GM19025 (cell line): ENCODE results near the gene MRPL16.
"Not testable (repeated sequence)": the region's sequence is repeated elsewhere in the genome, so short reads cannot be mapped to it uniquely, and the experiment has no call there.

Source experiments
- ATAC-seq: cut with Tn5 transposase; IDR thresholded peaks from one replicate; pipeline ENCODE4 v1.9.1; 2021; ENCODE audit warnings: mild to moderate bottlenecking, low read depth, moderate library complexity; ENCODE audit not compliant: unreplicated experiment

The MRPL16 gene

DNA sequence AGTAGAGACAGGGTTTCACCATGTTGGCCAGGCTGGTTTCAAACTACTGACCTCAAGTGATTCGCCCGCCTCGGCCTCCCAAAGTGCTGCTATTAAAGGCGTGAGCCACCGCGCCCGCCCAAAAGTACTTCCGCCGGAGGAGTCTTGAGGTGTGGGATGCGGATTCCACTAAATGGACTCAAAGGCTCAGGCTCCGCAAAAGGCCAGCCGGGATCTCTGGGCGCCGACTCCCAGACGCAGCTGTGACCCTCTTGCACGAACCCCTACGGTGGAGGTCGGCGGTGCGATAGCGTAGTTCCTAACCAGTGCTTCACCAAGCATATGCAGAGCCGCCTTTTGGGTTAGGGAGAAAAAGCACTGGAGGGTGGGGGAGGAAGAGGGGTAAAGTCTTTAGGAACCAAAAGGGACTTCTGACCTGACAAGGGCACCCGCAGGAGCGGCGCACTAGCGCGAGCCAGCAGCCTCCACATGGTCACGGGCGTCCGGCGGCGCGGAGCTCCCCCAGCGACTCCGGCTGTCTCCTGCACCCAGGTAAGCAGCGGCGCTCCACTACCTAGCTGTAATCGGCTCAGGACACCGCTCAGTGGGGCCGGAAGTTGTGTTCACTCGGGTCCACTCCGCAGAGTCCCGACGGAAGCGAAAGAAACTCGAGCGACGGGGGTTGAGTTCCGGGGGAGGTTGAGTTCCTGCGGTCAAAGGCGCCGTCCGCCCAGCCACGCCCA is at the start of gene MRPL16:
MRPL16 (minus strand) TSS at position 590 of the 722 bp plus-strand sequence; CDS start at position 470, 120 bp downstream.
- ATAC-seq = peak; percentile 96

DNA sequence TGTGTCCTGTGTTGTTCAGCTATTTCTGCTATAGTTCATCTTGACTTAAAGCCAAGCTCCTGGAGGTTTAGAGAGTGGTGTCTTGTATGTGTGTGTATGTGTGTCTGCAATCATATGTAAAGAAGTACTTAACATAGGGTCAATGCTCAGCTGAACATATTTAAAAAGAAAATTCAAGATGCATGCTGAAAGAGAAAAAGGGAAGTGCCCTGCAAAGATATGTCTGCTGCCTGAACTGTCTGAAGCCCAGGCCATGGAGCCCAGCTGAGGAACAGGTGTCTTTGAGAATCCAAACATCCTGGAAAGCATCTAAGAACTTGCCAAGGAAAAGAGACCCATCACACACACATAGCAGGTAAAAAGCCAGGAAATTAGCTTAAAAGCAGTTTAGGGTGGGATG is 49.1 kb upstream of the MRPL16 start:
- no peak for ATAC-seq

DNA sequence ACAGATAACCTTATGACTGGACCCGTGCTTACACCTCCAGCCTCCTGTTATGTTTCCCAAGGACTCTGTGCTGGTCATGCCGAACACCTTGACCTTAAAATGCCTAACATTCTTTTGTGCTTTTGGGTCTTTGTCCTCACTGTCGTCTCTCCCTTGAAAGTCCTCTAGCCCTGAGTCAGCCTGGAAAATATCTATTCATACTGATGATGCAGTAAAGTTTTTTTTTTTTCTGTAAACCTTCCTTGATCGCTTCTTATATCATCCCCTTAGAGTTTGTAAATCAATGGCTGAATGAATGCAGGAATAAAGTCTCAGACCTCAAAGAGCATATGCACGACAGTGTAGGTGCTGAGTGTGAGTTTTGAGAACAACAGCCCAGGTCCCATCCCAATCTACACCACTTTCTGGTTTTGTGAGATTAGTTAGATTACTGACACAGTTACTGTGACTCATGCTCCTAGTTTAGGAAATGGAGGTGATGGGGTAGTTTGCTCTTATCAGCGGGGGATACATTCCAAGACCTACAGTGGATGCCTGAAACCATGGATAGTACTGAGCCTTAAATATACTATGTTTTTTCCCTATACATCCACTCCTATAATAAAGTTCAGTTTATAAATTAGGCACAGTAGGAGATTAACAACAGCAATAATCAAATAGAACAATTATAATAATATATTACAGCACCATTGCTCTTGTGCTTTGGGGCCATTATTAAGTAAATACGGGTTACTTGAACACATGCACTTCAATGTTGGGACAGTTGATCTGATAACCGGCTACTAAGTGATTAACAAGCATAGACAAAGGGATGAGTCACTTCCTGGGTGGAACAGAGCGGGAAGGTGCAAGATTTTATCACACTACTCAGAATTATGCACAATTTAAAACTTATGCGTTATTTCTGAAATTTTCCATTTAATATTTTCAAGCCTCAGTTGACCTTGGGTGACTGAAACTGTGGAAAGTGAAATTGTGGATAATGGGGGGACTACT is 47.2 kb upstream of the MRPL16 start:
- no peak for ATAC-seq

DNA sequence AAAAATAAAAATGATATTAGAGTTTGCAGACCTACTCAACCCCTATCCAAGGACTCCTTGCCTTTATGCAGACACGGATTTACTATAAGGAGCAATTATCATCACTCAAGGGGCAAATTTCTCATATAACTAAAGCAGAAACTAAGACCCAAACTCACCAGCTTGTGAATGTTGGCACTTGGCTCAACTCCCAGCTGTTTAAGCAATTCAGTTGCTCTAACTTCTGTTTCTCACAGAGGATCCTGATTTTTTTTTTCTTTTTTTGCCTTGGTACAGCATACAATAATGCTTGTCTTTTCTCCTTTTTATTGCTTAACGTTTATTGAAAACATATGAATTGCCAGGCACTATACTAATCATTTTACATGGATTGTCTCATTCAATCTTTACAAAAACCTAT is 44.3 kb upstream of the MRPL16 start:
- no peak for ATAC-seq

DNA sequence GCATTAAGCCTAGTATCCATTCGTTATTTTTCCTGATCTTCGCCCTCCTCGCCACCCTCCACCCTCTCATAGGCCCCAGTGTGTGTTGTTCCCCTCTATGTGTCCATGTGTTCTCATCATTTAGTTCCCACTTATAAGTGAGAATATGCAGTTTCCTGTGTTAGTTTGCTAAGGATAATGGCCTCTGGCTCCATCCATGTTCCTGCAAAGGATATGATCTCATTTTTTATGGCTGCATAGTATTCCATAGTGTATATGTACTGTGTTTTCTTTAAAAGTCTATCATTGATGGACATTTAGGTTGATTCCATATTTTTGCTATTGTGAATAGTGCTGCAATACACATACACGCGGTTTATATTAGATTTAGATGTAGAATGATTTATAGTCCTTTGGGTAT is 40.8 kb upstream of the MRPL16 start:
- not testable (repeated sequence) for ATAC-seq

DNA sequence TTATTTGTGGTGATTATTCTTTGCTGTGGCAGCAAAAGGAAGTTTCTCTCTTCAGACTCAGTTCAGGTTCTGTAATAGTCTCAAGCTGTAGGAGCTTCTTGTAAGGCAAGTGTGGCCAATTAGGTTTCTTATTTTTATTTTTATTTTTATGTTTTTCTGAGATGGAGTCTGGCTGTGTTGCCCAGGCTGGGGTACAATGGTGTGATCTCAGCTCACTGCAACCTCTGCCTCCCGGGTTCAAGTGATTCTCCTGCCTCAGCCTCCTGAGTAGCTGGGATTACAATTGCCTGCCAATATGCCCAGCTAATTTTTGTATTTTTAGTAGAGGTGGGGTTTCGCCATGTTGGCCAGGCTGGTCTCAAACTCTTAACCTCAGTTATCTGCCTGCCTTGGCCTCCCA is 39.0 kb upstream of the MRPL16 start:
- ATAC-seq = not testable (repeated sequence)

DNA sequence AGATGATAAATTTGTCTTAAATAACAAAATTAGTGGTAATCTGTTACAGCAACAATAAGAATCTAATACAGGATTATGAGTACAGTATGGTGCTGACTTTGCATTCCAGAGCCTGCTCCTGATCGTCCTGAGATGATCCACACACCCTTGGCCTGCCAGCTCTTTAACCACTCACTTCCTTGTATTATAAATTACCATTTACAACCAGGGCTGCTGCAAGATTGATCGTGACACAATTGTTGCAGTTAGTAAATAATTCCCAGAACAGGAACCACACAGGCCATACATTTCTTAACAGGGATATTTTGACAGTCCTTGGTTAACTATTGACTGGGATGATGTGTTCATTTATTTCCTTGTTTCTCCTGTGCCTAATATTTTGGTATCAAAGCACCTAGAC is 38.6 kb upstream of the MRPL16 start:
- ATAC-seq = no peak

DNA sequence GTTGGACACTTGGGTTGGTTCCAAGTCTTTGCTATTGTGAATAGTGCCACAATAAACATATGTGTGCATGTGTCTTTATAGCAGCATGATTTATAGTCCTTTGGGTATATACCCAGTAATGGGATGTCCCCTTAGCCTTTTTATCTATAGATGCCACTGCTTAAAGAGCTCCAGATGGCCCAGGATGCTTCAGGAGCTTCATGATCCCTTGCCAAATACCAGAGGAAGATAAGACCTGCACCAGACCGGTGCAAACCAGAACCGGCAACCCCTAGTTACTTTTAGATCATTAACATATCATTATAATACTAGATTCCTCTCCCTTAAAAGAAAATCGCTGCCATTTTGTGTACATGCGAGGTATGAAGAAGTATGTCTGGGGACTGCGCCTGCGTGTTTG is 37.9 kb upstream of the MRPL16 start:
- ATAC-seq = not testable (repeated sequence)

DNA sequence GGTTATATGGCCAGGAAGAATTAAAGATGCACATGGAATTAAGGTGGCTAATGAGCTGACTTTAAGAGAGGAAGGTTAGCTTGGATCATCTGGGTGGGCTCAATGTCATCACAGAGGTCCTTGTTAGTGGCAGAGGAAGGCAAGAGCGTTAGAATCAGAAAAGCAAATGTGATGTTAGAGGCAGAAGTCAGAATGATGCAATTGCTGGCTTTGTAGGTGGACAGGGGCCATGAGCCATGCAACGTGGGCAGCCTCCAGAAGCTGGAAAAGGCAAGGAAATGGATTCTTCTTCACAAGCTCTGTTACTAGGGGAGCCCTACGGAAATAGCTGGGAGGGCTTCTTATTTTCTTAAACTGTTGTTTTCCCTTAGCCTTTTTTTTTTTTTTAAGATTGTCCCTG is 37.0 kb upstream of the MRPL16 start:
- ATAC-seq = no peak

DNA sequence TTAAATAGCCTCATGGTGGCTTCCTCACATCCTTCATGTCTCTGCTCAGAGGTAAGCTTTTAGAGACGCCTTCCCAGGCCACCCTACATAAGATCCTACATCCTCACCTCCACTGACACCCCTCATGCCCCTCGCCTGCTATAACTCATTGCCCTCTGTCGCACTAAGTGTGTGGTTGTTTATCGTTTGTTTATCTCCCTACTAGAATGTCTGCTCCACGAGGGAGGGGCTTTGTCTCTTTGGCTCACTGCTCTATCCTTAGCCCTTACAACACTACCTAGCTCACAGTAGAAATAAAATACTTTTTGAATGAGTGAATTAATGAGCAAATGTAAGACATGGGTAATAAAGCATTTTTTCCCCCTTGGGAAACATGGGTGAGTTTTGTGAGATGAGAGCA is 36.0 kb upstream of the MRPL16 start:
- ATAC-seq = no peak

DNA sequence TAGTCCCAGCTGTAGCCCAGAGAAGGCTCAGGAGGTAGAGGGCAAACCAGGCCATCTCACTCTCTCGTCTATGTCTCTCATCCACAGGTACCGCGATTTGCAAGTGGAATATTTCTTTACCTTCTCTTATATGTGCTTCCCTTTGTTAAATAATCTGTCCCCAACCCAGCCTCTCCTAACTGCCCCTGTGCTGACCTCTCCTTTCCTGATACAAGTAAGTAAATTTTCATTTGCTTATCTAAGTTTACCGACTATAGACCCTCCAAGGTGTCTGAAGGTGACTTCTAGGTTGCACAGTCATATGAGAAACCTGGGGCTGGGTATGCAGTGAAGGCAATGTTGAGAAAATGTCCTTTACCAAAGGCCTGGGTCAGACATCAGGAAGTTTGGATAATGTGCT is 34.8 kb upstream of the MRPL16 start, which contains the start of gene CBLIF:
CBLIF (minus strand) TSS at position 101 of the 400 bp plus-strand sequence; CDS start at position 55, 46 bp downstream.
- no peak for ATAC-seq

DNA sequence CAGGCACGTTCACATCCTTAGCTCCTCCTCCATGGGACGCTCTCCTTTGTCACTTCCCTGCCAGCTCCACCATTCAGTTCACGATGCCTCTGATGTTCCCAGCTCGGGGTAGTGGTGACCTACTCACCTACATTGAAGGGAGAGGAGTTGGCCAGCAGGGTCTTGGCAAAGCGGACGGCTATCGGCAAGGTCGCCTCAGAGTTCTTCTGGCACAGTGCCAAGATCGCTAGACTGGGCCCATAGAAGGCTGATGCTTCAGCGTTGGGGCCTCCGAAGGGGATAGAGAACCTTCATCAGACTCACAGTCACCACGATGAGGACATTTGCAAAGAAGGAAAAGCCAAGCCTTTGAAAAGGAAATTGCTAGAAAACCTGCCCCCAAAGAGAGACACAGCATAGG is 31.7 kb upstream of the MRPL16 start:
- ATAC-seq = no peak

DNA sequence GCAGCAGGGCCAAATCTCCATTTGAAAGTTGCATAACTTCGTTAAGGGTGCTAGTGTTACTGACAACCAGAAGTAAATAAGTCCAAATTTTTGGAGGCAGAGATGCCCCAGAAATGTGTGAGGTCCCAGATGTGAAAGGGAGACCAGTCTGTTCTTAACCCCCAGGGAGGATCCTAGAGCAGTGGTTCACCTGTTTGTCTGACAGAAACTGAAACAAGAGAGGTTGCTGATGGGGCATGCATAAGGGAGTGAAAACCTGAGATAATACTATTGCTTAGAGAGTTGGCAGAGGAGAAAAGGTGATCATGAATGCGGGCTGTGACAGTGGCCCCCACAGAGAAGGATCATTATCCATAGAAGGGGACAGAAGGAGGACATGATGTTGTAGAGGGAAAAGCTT is 30.9 kb upstream of the MRPL16 start:
- peak; percentile 46 for ATAC-seq

DNA sequence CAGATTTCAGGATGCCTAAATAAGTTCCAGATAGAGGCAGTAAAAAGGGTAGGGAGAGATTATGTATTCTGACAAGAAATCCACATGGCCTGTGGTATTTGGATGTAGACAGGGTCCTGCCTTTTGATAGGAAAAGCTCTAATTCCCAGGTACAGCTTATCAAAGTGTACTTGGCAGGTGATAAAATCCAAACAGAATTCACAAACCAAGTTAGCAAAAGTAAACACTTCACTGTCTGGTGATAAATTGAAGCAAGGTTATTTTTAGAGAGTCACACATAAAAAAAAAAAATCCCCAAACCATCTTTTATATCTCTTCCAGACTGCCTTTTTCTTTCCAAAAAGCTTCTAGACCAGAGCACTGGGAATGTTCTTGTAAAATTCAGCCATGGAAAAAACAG is 29.0 kb upstream of the MRPL16 start:
- no peak for ATAC-seq

DNA sequence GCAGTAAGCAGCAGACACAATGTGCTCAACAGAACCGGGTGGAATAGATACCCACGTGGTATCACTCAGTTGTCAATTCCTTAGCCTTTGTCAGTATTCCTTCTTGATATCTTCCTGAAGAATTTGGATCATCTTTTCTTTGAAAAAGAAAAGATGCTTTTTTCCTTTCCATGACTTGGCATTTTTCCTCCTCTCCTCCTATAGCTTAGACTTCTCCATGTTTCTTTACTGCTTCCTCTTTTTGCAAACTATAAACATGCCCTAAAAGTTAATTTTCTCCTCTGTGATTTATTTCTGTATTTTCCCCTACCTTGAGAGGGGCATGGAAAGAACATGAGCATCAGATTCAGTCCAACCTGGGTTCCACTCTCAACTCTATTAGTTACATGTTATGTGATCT is 23.0 kb upstream of the MRPL16 start:
- no peak for ATAC-seq

DNA sequence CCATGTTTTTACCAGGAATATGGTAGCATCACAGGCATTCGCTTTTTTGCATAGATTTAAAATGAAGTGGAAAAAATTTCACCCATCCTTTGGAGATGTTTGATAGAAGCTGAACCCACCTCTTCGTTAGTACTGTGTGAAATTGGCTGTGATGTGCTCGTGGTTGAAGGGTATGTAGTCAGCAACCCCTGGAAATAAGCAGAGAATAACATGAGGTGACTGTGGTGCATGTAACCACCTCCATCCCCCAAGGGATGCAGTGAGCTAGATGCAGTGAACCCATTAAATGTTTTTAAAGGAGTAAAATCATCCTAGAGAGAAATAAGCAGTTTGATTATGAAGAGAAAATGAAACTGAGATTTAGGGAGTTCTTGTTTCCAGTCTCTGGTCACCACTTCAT is 18.8 kb upstream of the MRPL16 start:
- ATAC-seq = no peak

DNA sequence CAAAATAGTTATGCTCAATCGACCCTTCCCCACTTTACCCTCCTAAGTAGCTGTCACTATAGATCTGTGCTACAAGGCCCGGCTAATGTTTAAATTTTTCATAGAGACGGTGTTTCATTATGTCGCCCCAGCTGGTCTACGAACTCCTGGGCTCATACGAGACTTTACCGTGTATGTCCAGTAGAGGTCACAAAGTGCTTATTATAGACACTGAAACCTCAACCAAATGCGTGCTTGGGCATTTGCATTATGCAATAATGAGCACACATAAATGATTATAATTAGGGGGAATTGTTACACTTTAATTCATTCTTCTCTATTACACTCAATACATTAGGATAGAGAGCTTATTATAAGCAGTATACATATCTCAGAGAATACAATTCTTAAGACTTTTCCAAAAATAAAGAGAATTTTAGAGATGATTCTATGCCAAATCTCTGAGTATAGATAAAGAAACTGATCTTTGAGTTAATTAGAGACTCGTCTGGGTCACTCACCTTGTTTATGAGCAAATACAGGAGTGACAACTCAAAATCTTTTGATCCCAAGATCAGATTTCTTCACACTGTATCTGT is 12.5 kb upstream of the MRPL16 start:
- peak; percentile 69 for ATAC-seq

DNA sequence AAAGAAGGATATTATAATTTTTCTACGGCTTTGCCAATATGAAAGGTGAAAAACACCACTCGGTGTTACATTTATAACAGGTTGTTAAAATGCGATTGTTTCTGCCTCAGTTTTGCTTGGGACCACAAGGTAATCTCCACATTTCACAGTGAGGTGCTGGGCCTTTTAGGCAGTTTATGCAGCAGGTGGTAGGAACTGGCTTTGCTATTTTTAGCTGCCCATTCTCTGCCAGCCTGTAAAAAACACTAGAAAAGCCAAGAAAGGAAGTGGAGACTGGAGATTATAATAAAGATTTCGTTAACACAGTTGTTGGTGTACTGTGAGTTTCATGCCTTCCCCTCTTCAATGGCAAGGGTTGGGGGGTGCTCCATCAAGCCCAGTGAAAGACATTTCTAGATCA is 8.0 kb upstream of the MRPL16 start:
- no peak for ATAC-seq

DNA sequence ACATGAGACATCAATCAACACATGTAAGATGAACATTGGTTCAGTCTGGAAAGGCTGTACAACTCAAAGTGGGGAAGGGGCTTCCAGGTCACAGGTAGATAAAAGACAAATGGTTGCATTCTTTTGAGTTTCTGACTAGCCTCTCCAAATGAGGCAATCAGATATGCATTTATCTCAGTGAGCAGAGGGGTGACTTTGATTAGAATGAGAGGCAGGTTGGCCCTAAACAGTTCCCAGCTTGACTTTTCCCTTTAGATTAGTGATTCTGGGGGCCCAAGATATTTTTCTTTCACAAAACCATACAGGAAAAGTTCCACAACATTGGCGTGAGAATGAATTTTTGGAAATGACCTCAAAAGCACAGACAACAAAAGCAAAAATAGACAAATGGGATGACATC is 5.9 kb upstream of the MRPL16 start:
- ATAC-seq = not testable (repeated sequence)

DNA sequence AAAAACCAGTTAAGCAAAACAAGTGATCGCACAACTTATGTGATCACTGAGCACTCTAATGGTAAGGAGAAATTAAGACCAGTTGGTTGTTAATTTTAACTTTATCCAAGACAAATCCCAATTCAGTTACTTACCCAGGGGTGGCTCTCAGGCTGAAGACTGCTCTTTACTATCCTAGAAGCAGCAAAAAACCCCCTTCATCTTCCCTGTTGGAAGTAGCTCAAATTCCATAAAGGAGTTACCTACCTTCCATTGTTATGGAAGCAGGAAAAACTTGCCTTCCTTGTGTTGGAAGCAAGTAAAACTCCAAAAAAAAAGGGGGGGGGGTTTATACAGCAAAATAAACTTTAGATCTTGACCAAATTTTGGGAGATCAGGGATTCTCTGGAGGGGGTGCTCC is 5.2 kb upstream of the MRPL16 start:
- ATAC-seq = no peak

DNA sequence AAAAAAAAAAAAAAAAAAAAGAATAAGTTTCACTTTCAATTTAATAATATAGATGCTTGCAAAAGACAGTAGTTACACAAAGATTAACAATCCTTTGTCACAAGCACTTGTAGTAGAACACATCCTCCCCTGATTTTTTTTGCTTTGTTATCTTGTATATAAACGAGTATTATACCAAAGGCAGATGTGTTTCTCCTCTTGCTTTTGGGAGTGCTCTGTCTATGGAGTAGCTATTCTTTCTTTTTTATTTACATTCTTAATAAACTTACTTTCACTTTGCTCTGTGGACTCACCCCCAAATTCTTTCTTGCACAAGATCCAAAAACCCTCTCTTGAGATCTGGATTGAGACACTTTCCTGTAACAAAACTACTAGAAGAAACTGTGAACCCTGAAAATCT is 3.4 kb upstream of the MRPL16 start:
- no peak for ATAC-seq
